GM12878 (cell line): Measurements from ENCODE around the gene TK1. TPM values are rescaled to one million over a fixed set of nuclear protein-coding genes. Genes with fewer than 3 reads are reported as not detected.
A peak's percentile ranks its signal among the peaks of the same experiment; 100 is the strongest.

ENCODE experiments used
- BACH1 ChIP-seq: fragments of 450-650 bp; IDR thresholded peaks from 2 replicates; pipeline ENCODE4 v1.6.1; 2017; ENCODE audit warnings: mild to moderate bottlenecking, borderline replicate concordance
- BCL3 ChIP-seq: IDR thresholded peaks from 2 replicates; pipeline ENCODE4 v1.6.1; 2011; ENCODE audit warnings: borderline replicate concordance, low read depth, mild to moderate bottlenecking, moderate library complexity, low read length; ENCODE audit not compliant: insufficient read depth, poor library complexity, severe bottlenecking
- BCLAF1 ChIP-seq: fragments of 450-650 bp; IDR thresholded peaks from 2 replicates; pipeline ENCODE4 v1.6.1; 2017; ENCODE audit warnings: antibody characterized with exemption, mild to moderate bottlenecking, moderate library complexity
- FOXM1 ChIP-seq: IDR thresholded peaks from 2 replicates; pipeline ENCODE4 v1.6.1; 2012; ENCODE audit warnings: low read depth, mild to moderate bottlenecking, inconsistent platforms, low read length, moderate library complexity
- GATAD2B ChIP-seq: fragments of 450-650 bp; conservative IDR thresholded peaks from 2 replicates; pipeline ENCODE4 v1.6.1; 2017; ENCODE audit warnings: low read depth, mild to moderate bottlenecking, moderate library complexity
- IKZF1 ChIP-seq: fragments of 450-650 bp; conservative IDR thresholded peaks from 2 replicates; pipeline ENCODE4 v1.6.1; 2017; ENCODE audit warnings: antibody characterized with exemption, mild to moderate bottlenecking
- MEF2A ChIP-seq: IDR thresholded peaks from 2 replicates; pipeline ENCODE4 v1.6.1; 2011; ENCODE audit warnings: low read depth, mild to moderate bottlenecking, low read length, moderate library complexity; ENCODE audit not compliant: insufficient read depth
- NR2F1 ChIP-seq: fragments of 450-650 bp; conservative IDR thresholded peaks from 2 replicates; pipeline ENCODE4 v1.6.1; 2017; ENCODE audit warnings: mild to moderate bottlenecking
- POLR2A ChIP-seq: IDR thresholded peaks from 2 replicates; pipeline ENCODE4 v1.6.1; 2011; ENCODE audit warnings: low read depth, mild to moderate bottlenecking, low read length
- POLR2AphosphoS2 ChIP-seq: IDR thresholded peaks from 2 replicates; pipeline ENCODE4 v1.6.1; 2011; ENCODE audit warnings: low read depth, mild to moderate bottlenecking, low read length, improper control_type of control experiment, moderate library complexity
- PRDM15 ChIP-seq: fragments of 450-650 bp; formaldehyde crosslinking; IDR thresholded peaks from 2 replicates; pipeline ENCODE4 v1.4.0; 2020; ENCODE audit warnings: mild to moderate bottlenecking, moderate library complexity
- RAD51 ChIP-seq: fragments of 450-650 bp; IDR thresholded peaks from 2 replicates; pipeline ENCODE4 v1.6.1; 2016; ENCODE audit warnings: moderate library complexity, mild to moderate bottlenecking, inconsistent platforms
- RCOR1 ChIP-seq: conservative IDR thresholded peaks from 2 replicates; pipeline ENCODE4 v1.6.1; 2012; ENCODE audit warnings: low read depth, low read length, improper control_type of control experiment
- SKIL ChIP-seq: fragments of 450-650 bp; IDR thresholded peaks from 2 replicates; pipeline ENCODE4 v1.6.1; 2017; ENCODE audit warnings: mild to moderate bottlenecking, low read depth, inconsistent platforms; ENCODE audit not compliant: poor library complexity, severe bottlenecking
- TBL1XR1 ChIP-seq: IDR thresholded peaks from 2 replicates; pipeline ENCODE4 v1.6.1; 2012; ENCODE audit warnings: low read depth, low read length, improper control_type of control experiment
- USF1 ChIP-seq: IDR thresholded peaks from 2 replicates; pipeline ENCODE4 v1.6.1; 2011; ENCODE audit warnings: borderline replicate concordance, low read depth, mild to moderate bottlenecking, moderate library complexity, mixed read lengths, low read length; ENCODE audit not compliant: insufficient read depth; ENCODE audit errors: extremely low read length
- YBX1 ChIP-seq: fragments of 450-650 bp; IDR thresholded peaks from 2 replicates; pipeline ENCODE4 v1.6.1; 2016; ENCODE audit warnings: antibody characterized with exemption
- YY1 ChIP-seq: IDR thresholded peaks from 2 replicates; pipeline ENCODE4 v1.6.1; 2011; ENCODE audit warnings: low read depth, mild to moderate bottlenecking, low read length
- ZZZ3 ChIP-seq: IDR thresholded peaks from 2 replicates; pipeline ENCODE4 v1.6.1; 2011; ENCODE audit warnings: low read depth; ENCODE audit not compliant: control insufficient read depth, insufficient read length
- polyA plus RNA-seq, 11 experiments: library from polyadenylated mRNA; depleted of rRNA in 4 of 11; unstranded in 6 of 11; stranded (reverse) in 5 of 11; fragments of >200 nt; fragmentation: Nextera tagmentation in 4 of 11; fragmentation: Illumina TruSeq in 1 of 11; extraction: Ambion mirVana in 4 of 11; extraction: Trizol in 1 of 11; gene quantifications; 1 replicate in 1 of 11; 2 replicates in 10 of 11; pipeline versions ENCODE4 v1.2.1 to v1.2.3, GENCODE V29; 2011 to 2016; ENCODE audit warnings: inconsistent platforms in 2 of 11, missing spikeins in 2 of 11, low read depth in 1 of 11
- total RNA-seq, 4 experiments: library from RNA; depleted of rRNA in 3 of 4; stranded (reverse); fragments of >200 nt in 3 of 4; fragmentation: Illumina TruSeq in 1 of 4; extraction: Trizol in 1 of 4; gene quantifications; 2 replicates each; pipeline versions ENCODE4 v1.2.1 to v1.2.3, GENCODE V29; 2013 to 2021

Gene TK1
- total and polyA plus RNA-seq, 10 of the 15 experiments (the other 5 are each of a cell fraction or from before 2014, with no cell fraction given), result 4.6 to 175 (median 77.9) TPM

- TF ChIP-seq PRDM15 (CRISPR knock-in tag) (no peak), FOXM1 (peak; percentile 88), IKZF1 (peak; percentile 91), POLR2AphosphoS2 (no peak), NR2F1 (no peak), GATAD2B (no peak; the same call in 1 of the 2 replicates), BCLAF1 (no peak), RAD51 (peak; percentile 44), RCOR1 (no peak), TBL1XR1 (no peak), YBX1 (no peak), MEF2A (peak; percentile 86), USF1 (no peak), BACH1 (no peak; the same call in 1 of the 2 replicates), YY1 (peak; percentile 43; the same call in 1 of the 2 replicates), POLR2A (no peak), BCL3 (no peak), SKIL (peak; percentile 96), ZZZ3 (no peak)
Measured at GRCh38 chr17:78159575-78160158, 27.2 kb downstream of the TK1 start (continued).
